ENCODE data around the gene SPAG6. TPM values are rescaled to one million over a fixed set of nuclear protein-coding genes. Genes with fewer than 3 reads are reported as not detected.

The SPAG6 gene
- total and polyA plus RNA-seq, 9 of the 15 experiments (the other 6 are each of a cell fraction or from before 2014, with no cell fraction given) = 3.5 to 23.1 (median 11.8) TPM

GRCh38 chr10:22316286-22317075 is 28.8 kb upstream of the SPAG6 start, which contains the start of gene COMMD3 (continued):
- peak; percentile 90 to 93; a peak in 3 of 4 replicates for TF ChIP-seq UBTF (IDR thresholded peaks at IDR 0.05; ENCODE audit: borderline replicate concordance in 1 of 2, low read depth in 2 of 2, low read length in 2 of 2)
- TF ChIP-seq POLR2B (IDR thresholded peaks at IDR 0.05; ENCODE audit: low read depth, partially characterized antibody) = peak; percentile 74
- TF ChIP-seq RAD51 (IDR thresholded peaks at IDR 0.05; ENCODE audit: borderline replicate concordance, low read depth) = peak; percentile 93
- no peak; the same call in 1 of the 2 replicates for TF ChIP-seq THAP12 (CRISPR knock-in tag; IDR thresholded peaks at IDR 0.05)
- TF ChIP-seq ESRRB (CRISPR knock-in tag; IDR thresholded peaks at IDR 0.05; ENCODE audit: borderline replicate concordance) = no peak
- TF ChIP-seq KLF13 (tag; IDR thresholded peaks at IDR 0.05; ENCODE audit: borderline replicate concordance, low read depth) = peak; percentile 39; the same call in 1 of the 2 replicates
- TF ChIP-seq CAMTA2 (CRISPR knock-in tag; conservative IDR thresholded peaks at IDR 0.05) = no peak
- no peak for TF ChIP-seq ZBTB33 (CRISPR knock-in tag; IDR thresholded peaks at IDR 0.05)
- no peak for TF ChIP-seq ZNF174 (CRISPR knock-in tag; IDR thresholded peaks at IDR 0.05)
- TF ChIP-seq FOXM1 (IDR thresholded peaks at IDR 0.05; ENCODE audit: low read depth) = no peak
- TF ChIP-seq FOXM1 (CRISPR knock-in tag; IDR thresholded peaks at IDR 0.05; ENCODE audit: low read depth) = no peak
- TF ChIP-seq ATF7 (IDR thresholded peaks at IDR 0.05) = peak; percentile 52
- TF ChIP-seq ZNF277 (CRISPR knock-in tag; IDR thresholded peaks at IDR 0.05; ENCODE audit: borderline replicate concordance) = no peak
- no peak for TF ChIP-seq ZNF507 (tag; conservative IDR thresholded peaks at IDR 0.05)
- TF ChIP-seq EHMT2 (IDR thresholded peaks at IDR 0.05) = no peak
- 0 out of 2 replicates have a peak, but pooled peaks have one; percentile 20 for TF ChIP-seq ERF (CRISPR knock-in tag; IDR thresholded peaks at IDR 0.05)
- no peak for TF ChIP-seq HNRNPK (IDR thresholded peaks at IDR 0.05; ENCODE audit: low read depth, low read length, poor library complexity, severe bottlenecking)
- TF ChIP-seq USF2 (CRISPR knock-in tag; IDR thresholded peaks at IDR 0.05) = peak; percentile 93
